Mucosa of descending colon (tissue), 3 donors: ENCODE results near the gene TLX2. TPM values are rescaled to one million over a fixed set of nuclear protein-coding genes. Genes with fewer than 3 reads are reported as not detected.

ENCODE experiments used
- ATAC-seq: fragments of 200-7000 bp; cut with Tn5 transposase; one replicate; pipeline ENCODE4 v1.9.1; 2020; ENCODE audit warnings: mild to moderate bottlenecking, moderate library complexity
- DNase-seq, 3 donors: peaks; one replicate each; pipeline ENCODE4 v3.0.0-alpha.2; 2020
- H3K36me3 ChIP-seq: fragments of 200-600 bp; one replicate; pipeline ENCODE4 v1.8.0; 2021; ENCODE audit warnings: low read depth, mild to moderate bottlenecking
- H3K4me1 ChIP-seq: fragments of 200-600 bp; one replicate; pipeline ENCODE4 v1.8.0; 2021; ENCODE audit warnings: low read depth, mild to moderate bottlenecking
- H3K4me3 ChIP-seq: fragments of 200-600 bp; one replicate; pipeline ENCODE4 v1.8.0; 2021; ENCODE audit warnings: mild to moderate bottlenecking
- H3K9me3 ChIP-seq: fragments of 200-600 bp; one replicate; pipeline ENCODE4 v1.8.0; 2021; ENCODE audit warnings: mild to moderate bottlenecking
- CTCF ChIP-seq: fragments of 200-600 bp; IDR thresholded peaks from one replicate; pipeline ENCODE4 v1.8.0; 2022; ENCODE audit warnings: antibody characterized with exemption, mild to moderate bottlenecking
- intact Hi-C, 2 donors: fragments of 100-400 bp; cut with DNase I in 1 of 2; cut with micrococcal nuclease in 1 of 2; formaldehyde crosslinking; loops; one replicate each; pipeline versions ENCODE4 v1.11.0 to v1.11.1; 2022; cut with DNase I, micrococcal nuclease
- total RNA-seq, 3 donors: library from RNA; stranded (reverse); fragmentation: NEBNext Ultra II Directional in 2 of 3; extraction: Animal tissue kit (Norgen Biotek cat#: 25700) in 2 of 3; gene quantifications; one replicate each; pipeline versions ENCODE4 v1.2.1 to v1.2.4, GENCODE V29; 2021 to 2023
- donor health status: DM: no; HTN: no; CAD: no; lungs with moderate emphysema.
- donor health status: DM: no; HTN: no; CAD: no.
- donor health status: DM: no; HTN: yes; CAD: no.

Gene TLX2
- total RNA-seq, 3 donors from 2014 or later: 0.17 to 1.6 (median 0.51) TPM

- TF ChIP-seq CTCF: no peak
- H3K4me3 ChIP-seq: peak within 1 kb of the TSS; percentile 79
- H3K9me3 ChIP-seq: no peaks in the 10 kb centered on the region
- H3K4me1 ChIP-seq: peaks cover 11% of the 10 kb centered on the region
- ATAC-seq: peak; percentile 90
- intact Hi-C loops: loop anchor here in 1 of 2 donors (10.0 kb wide), 1 partner anchor 45 kb away; the partner anchor contains the start of genes CCDC142 and TTC31
- H3K36me3 ChIP-seq: no peaks in the 10 kb centered on the region
- peak; percentile 98 to 99 (median 98) for DNase-seq
These were observed 15.3 kb downstream of the TLX2 start, which contains the start of the genes AUP1 and HTRA2 for GRCh38 chr2:74529357-74530238. AUP1 (minus strand) TSS chr2:74529706; CDS start chr2:74529629, 77 bp downstream. HTRA2 (plus strand) TSS chr2:74529933; CDS start chr2:74530007, 74 bp downstream.

- Histone ChIP-seq H3K9me3 (no peaks in the 10 kb centered on the region), H3K36me3 (no peaks in the 10 kb centered on the region), H3K4me3 (peak overlapping the region; percentile 79), H3K4me1 (peaks cover 11% of the 10 kb centered on the region)
- no peak for TF ChIP-seq CTCF
- intact Hi-C loops: loop anchor here in 1 of 2 donors (10.0 kb wide), 1 partner anchor 46 kb away; the partner anchor contains the start of genes CCDC142 and TTC31
- DNase-seq (peak; percentile 62 to 76 (median 72)), ATAC-seq (peak; percentile 27)
These were observed 16.3 kb downstream of the TLX2 start for GRCh38 chr2:74530239-74531187.

GRCh38 chr2:74531666-74532065 is 17.4 kb downstream of the TLX2 start:
- intact Hi-C loops: loop anchor here in 1 of 2 donors (10.0 kb wide), 1 partner anchor 47 kb away; the partner anchor contains the start of genes CCDC142 and TTC31
- no peak for ATAC-seq
- Histone ChIP-seq H3K9me3 (no peaks in the 10 kb centered on the region), H3K36me3 (no peaks in the 10 kb centered on the region), H3K4me1 (peaks cover 11% of the 10 kb centered on the region), H3K4me3 (no peak overlapping the region)
- no peak for DNase-seq
- TF ChIP-seq CTCF: no peak

DNA sequence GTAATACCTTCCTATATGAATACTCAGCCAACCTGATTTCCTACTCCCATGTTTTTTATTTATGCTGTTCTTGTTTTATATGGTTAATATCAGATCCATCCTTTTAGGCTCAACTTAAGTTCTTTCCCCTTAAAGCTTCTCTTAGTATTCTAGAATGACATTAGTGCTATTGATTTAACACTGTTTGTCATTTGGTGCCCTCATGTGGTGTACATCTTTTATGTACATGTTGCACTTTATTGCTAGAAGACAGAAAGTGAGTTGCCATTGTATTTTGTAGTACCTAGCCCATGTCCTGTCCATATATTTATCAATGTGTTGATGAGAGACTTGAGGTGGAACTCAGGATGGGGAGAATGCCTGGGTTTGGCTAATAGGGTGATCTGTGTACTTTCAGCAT is 18.0 kb downstream of the TLX2 start:
- no peak for TF ChIP-seq CTCF
- ATAC-seq (no peak), DNase-seq (no peak)
- peaks cover 11% of the 10 kb centered on the region for H3K4me1 ChIP-seq
- no peaks in the 10 kb centered on the region for H3K9me3 ChIP-seq
- no peaks in the 10 kb centered on the region for H3K36me3 ChIP-seq
- intact Hi-C loops: loop anchor here in 1 of 2 donors (10.0 kb wide), 1 partner anchor 47 kb away; the partner anchor contains the start of genes CCDC142 and TTC31
- no peak overlapping the region for H3K4me3 ChIP-seq

DNA sequence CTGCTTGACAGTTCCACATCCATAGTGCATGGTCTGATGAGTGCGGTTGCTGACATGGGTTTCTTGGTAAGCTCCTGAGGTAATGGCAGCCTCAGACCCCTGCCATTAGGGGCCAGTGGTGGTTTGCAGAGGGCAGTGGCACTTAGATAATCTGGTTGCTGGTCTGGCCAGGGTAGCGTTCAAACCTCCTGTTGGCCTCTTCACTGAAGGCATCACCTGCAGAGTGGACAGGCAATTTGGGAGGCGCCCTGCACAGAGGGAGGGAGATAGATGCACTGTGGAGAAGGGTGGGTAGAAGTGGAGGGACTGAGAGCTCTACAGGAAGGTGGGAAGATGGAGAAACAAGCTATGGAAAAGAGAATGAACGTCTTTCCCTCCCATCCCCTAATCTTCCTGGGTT is 19.2 kb downstream of the TLX2 start:
- ATAC-seq: no peak
- intact Hi-C loops: loop anchor here in 1 of 2 donors (10.0 kb wide), 1 partner anchor 49 kb away; the partner anchor contains the start of genes CCDC142 and TTC31

More for the DNA sequence above, 19.2 kb downstream of the TLX2 start:
- DNase-seq: no peak
- TF ChIP-seq CTCF: no peak
- Histone ChIP-seq H3K9me3 (no peaks in the 10 kb centered on the region), H3K4me3 (no peak overlapping the region), H3K36me3 (no peaks in the 10 kb centered on the region), H3K4me1 (peaks cover 5% of the 10 kb centered on the region)
